Upper lobe of right lung (tissue), 1 donor: ENCODE results near the gene C1GALT1C1L. TPM values are rescaled to one million over a fixed set of nuclear protein-coding genes. Genes with fewer than 3 reads are reported as not detected.

Experiments used
- ATAC-seq: fragments of 200-7000 bp; cut with Tn5 transposase; one replicate; pipeline ENCODE4 v1.9.1; 2020; ENCODE audit warnings: mild to moderate bottlenecking, moderate library complexity
- DNase-seq: peaks from one replicate; pipeline ENCODE4 v3.0.0-alpha.2; 2020
- H3K27ac ChIP-seq: fragments of 200-600 bp; one replicate; pipeline ENCODE4 v1.8.0; 2022
- H3K27me3 ChIP-seq: fragments of 200-600 bp; one replicate; pipeline ENCODE4 v1.8.0; 2022; ENCODE audit warnings: mild to moderate bottlenecking
- H3K36me3 ChIP-seq: fragments of 200-600 bp; one replicate; pipeline ENCODE4 v1.8.0; 2022
- H3K4me1 ChIP-seq: fragments of 200-600 bp; one replicate; pipeline ENCODE4 v1.8.0; 2022
- H3K4me3 ChIP-seq: fragments of 200-600 bp; one replicate; pipeline ENCODE4 v1.8.0; 2022; ENCODE audit warnings: mild to moderate bottlenecking
- H3K9me3 ChIP-seq: fragments of 200-600 bp; one replicate; pipeline ENCODE4 v1.8.0; 2022
- CTCF ChIP-seq: fragments of 200-600 bp; IDR thresholded peaks from one replicate; pipeline ENCODE4 v1.8.0; 2022; ENCODE audit warnings: antibody characterized with exemption
- intact Hi-C: fragments of 100-400 bp; cut with DNase I; formaldehyde crosslinking; loops from one replicate; pipeline ENCODE4 v1.11.0; 2022
- total RNA-seq: library from RNA; stranded (reverse); fragmentation: NEBNext Ultra II Directional; extraction: Animal tissue kit (Norgen Biotek cat#: 25700); gene quantifications from one replicate; pipeline ENCODE4 v1.2.1, GENCODE V29; 2021
- donor health status: DM: no; HTN: yes; CAD: no; lungs with severe emphysema.

C1GALT1C1L gene
- total RNA-seq, 1 donor from 2014 or later, result 0.35 TPM

GRCh38 chr2:43631618-43632317, 44.5 kb downstream of the C1GALT1C1L start:
- no peak overlapping the region for H3K27ac ChIP-seq
- H3K27me3 ChIP-seq, result peaks cover 4% of the 10 kb centered on the region
- DNase-seq (no peak), ATAC-seq (no peak)
- H3K9me3 ChIP-seq, result no peaks in the 10 kb centered on the region
- no peak overlapping the region for H3K4me3 ChIP-seq
- H3K4me1 ChIP-seq, result no peaks in the 10 kb centered on the region
- no peaks in the 10 kb centered on the region for H3K36me3 ChIP-seq
- TF ChIP-seq CTCF, result no peak
- intact Hi-C loops, result no loop called here

Other genes starting within 250 kb of the C1GALT1C1L start
- gene THADA, start 80.4 kb downstream of the C1GALT1C1L start, total RNA-seq, result 32.9 TPM
- 53.8 TPM for gene PLEKHH2, start 39.2 kb downstream of the C1GALT1C1L start, total RNA-seq
- 22.4 TPM for gene DYNC2LI1, start 97.6 kb upstream of the C1GALT1C1L start, total RNA-seq
- not detected for gene ABCG5, start 162.4 kb upstream of the C1GALT1C1L start, total RNA-seq
- not detected for gene ABCG8, start 162.5 kb upstream of the C1GALT1C1L start, total RNA-seq